HEK293T (cell line): ENCODE data around the gene ARHGEF16.

Source experiments
- FOXK2 ChIP-seq: fragments of 450-650 bp; IDR thresholded peaks from 2 replicates; pipeline ENCODE4 v1.6.1; 2016; ENCODE audit warnings: mild to moderate bottlenecking
- LEF1 ChIP-seq: fragments of 450-650 bp; IDR thresholded peaks from 2 replicates; pipeline ENCODE4 v1.6.1; 2017; ENCODE audit warnings: mild to moderate bottlenecking, borderline replicate concordance
- TF ChIP-seq, protein P1 (sequence below): fragments of 450-650 bp; IDR thresholded peaks from 2 replicates; pipeline ENCODE4 v1.6.1; 2016

DNA sequence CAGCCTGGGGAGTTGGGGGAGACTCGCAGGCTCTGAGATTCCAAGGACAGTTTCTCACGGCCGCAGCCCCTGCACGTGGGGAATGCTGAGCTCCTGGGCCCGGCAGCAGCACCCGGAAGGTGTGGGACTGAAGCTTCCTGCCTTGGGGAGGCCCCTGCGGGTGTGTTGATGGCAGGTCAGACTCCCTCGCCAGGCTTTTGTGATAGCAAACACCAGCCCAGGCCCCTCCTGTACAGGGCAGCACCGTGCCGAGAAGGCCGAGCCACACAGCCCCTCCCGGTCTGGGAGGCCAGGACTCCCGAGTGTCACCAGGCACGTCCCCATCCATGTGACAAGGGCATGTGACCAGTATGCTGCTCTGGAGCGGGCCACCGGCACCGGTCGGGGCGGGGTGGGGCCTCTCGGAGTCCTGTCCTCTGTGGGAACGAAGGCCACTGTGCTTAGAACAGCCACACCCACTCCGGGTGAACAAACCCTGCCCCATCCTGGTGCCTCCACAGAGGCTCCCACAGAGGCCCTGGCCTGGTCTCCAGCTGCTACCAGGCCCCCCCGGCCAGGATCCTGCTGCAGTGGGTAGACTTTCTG is 31.1 kb upstream of the ARHGEF16 start:
- TF ChIP-seq FOXK2: no peak
- TF ChIP-seq, protein P1, sequence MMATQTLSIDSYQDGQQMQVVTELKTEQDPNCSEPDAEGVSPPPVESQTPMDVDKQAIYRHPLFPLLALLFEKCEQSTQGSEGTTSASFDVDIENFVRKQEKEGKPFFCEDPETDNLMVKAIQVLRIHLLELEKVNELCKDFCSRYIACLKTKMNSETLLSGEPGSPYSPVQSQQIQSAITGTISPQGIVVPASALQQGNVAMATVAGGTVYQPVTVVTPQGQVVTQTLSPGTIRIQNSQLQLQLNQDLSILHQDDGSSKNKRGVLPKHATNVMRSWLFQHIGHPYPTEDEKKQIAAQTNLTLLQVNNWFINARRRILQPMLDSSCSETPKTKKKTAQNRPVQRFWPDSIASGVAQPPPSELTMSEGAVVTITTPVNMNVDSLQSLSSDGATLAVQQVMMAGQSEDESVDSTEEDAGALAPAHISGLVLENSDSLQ: no peak
- TF ChIP-seq LEF1: no peak
